HAP-1 (cell line): Measurements from ENCODE around the gene PREB.

Experiments used
- DNase-seq, 2 experiments: peaks; one replicate each; pipeline ENCODE4 v3.0.0-alpha.2; 2016 to 2020; ENCODE audit warnings: low spot score in 2 of 2
- H3K27me3 ChIP-seq: fragments of 250-450 bp; sonication (Bioruptor Pico); 2 replicates; pipeline ENCODE4 v1.5.1; 2020; ENCODE audit warnings: low read depth, mild to moderate bottlenecking, moderate library complexity
- H3K36me3 ChIP-seq: fragments of 250-450 bp; sonication (Bioruptor Pico); replicated peaks from 2 replicates; pipeline ENCODE4 v1.5.1; 2020; ENCODE audit warnings: mild to moderate bottlenecking
- H3K4me1 ChIP-seq: fragments of 250-450 bp; sonication (Bioruptor Pico); 2 replicates; pipeline ENCODE4 v1.5.1; 2020; ENCODE audit warnings: mild to moderate bottlenecking
- H3K4me3 ChIP-seq: fragments of 250-450 bp; sonication (Bioruptor Pico); 2 replicates; pipeline ENCODE4 v1.5.1; 2020; ENCODE audit warnings: mild to moderate bottlenecking, moderate library complexity
- H3K9me3 ChIP-seq: fragments of 250-450 bp; sonication (Bioruptor Pico); 2 replicates; pipeline ENCODE4 v1.5.1; 2020; ENCODE audit warnings: mild to moderate bottlenecking, moderate library complexity
- in situ Hi-C: fragments of 300-500 bp; cut with MboI; formaldehyde crosslinking; loops from 3 replicates; pipeline ENCODE4 v1.14.3; 2020; ENCODE audit warnings: low sequenced_read_pairs, inconsistent platforms, mixed read lengths

The PREB gene

DNA sequence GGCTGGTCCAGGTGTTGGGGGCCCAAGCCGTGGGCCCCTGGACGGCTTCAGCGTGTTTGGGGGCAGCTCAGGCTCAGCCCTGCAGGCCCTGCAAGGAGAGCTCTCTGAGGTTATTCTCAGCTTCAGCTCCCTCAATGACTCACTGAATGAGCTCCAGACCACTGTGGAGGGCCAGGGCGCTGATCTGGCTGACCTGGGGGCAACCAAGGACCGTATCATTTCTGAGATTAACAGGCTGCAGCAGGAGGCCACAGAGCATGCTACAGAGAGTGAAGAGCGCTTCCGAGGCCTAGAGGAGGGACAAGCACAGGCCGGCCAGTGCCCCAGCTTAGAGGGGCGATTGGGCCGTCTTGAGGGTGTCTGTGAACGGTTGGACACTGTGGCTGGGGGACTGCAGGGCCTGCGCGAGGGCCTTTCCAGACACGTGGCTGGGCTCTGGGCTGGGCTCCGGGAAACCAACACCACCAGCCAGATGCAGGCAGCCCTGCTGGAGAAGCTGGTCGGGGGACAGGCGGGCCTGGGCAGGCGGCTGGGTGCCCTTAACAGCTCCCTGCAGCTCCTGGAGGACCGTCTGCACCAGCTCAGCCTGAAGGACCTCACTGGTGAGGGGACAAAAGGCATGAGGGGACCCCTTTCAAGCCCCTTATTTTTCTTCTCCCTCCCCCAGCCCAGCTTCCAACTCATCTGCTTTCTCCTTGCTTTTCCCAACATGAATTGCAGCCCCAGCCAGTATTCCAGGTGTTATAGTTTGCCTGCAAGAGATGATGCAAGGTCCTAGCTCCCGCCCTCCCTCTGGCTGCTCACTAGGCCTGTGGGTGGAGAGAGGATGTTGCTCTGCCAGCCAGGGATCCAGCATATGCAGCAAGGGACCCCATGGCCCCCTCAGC lies 50.8 kb downstream of the PREB start:
- no peaks in the 10 kb centered on the region for H3K27me3 ChIP-seq
- peaks cover 17% of the 10 kb centered on the region for H3K4me1 ChIP-seq
- in situ Hi-C loops = no loop called here
- DNase-seq = no peak
- H3K9me3 ChIP-seq = no peaks in the 10 kb centered on the region
- no peak overlapping the region for H3K4me3 ChIP-seq
- no peaks in the 10 kb centered on the region; the same call in 1 of the 2 replicates for H3K36me3 ChIP-seq

DNA sequence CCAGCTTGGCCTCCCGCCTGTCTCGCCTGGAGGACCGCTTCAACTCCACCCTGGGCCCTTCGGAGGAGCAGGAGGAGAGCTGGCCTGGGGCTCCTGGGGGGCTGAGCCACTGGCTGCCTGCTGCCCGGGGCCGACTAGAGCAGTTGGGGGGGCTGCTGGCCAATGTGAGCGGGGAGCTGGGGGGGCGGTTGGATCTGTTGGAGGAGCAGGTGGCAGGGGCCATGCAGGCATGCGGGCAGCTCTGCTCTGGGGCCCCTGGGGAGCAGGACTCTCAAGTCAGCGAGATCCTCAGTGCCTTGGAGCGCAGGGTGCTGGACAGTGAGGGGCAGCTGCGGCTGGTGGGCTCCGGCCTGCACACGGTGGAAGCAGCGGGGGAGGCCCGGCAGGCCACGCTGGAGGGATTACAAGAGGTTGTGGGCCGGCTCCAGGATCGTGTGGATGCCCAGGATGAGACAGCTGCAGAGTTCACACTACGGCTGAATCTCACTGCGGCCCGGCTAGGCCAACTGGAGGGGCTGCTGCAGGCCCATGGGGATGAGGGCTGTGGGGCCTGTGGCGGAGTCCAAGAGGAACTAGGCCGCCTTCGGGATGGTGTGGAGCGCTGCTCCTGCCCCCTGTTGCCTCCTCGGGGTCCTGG lies 51.5 kb downstream of the PREB start:
- Histone ChIP-seq H3K9me3 (no peaks in the 10 kb centered on the region), H3K4me1 (peaks cover 11% of the 10 kb centered on the region), H3K4me3 (no peak overlapping the region), H3K27me3 (no peaks in the 10 kb centered on the region), H3K36me3 (no peaks in the 10 kb centered on the region; the same call in 1 of the 2 replicates)
- in situ Hi-C loops = no loop called here
- no peak for DNase-seq

DNA sequence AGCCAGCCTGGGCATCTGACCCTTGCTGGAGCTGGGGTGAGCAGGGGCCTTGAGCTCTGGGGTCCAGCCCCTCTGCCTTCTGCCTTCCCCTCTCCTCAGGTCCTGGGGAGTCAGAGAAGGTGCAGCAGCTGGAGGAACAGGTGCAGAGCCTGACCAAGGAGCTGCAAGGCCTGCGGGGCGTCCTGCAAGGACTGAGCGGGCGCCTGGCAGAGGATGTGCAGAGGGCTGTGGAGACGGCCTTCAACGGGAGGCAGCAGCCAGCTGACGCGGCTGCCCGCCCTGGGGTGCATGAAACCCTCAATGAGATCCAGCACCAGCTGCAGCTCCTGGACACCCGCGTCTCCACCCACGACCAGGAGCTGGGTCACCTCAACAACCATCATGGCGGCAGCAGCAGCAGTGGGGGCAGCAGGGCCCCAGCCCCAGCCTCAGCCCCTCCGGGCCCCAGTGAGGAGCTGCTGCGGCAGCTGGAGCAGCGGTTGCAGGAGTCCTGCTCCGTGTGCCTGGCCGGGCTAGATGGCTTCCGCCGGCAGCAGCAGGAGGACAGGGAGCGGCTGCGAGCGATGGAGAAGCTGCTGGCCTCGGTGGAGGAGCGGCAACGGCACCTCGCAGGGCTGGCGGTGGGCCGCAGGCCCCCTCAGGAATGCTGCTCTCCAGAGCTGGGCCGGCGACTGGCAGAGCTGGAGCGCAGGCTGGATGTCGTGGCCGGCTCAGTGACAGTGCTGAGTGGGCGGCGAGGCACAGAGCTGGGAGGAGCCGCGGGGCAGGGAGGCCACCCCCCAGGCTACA lies 52.3 kb downstream of the PREB start:
- in situ Hi-C loops = no loop called here
- no peaks in the 10 kb centered on the region for H3K9me3 ChIP-seq
- no peak for DNase-seq
- H3K36me3 ChIP-seq = no peaks in the 10 kb centered on the region; the same call in 1 of the 2 replicates
- H3K4me3 ChIP-seq = no peak overlapping the region
- peaks cover 6% of the 10 kb centered on the region for H3K4me1 ChIP-seq
- H3K27me3 ChIP-seq = no peaks in the 10 kb centered on the region
